Mesendoderm (in vitro differentiated cells): ENCODE results near the gene PSMB4.
"Not testable (repeated sequence)": the region's sequence is repeated elsewhere in the genome, so short reads cannot be mapped to it uniquely, and the experiment has no call there.

Experiments used
- DNase-seq: peaks from one replicate; pipeline ENCODE4 v3.0.0; 2013
- H2AK5ac ChIP-seq: 2 replicates; pipeline ENCODE4 v1.6.1; 2013; ENCODE audit warnings: low read length, inconsistent platforms
- H2BK120ac ChIP-seq: 2 replicates; pipeline ENCODE4 v1.6.1; 2013; ENCODE audit warnings: low read depth, mild to moderate bottlenecking, low read length, moderate library complexity, mixed read lengths
- H2BK15ac ChIP-seq: replicated peaks from 2 replicates; pipeline ENCODE4 v1.6.1; 2013; ENCODE audit warnings: low read depth, mild to moderate bottlenecking, moderate library complexity
- H2BK5ac ChIP-seq: 2 replicates; pipeline ENCODE4 v1.6.1; 2013; ENCODE audit warnings: low read length, inconsistent platforms
- H3K18ac ChIP-seq: 2 replicates; pipeline ENCODE4 v1.6.1; 2013; ENCODE audit warnings: mild to moderate bottlenecking, low read length, mixed read lengths
- H3K23ac ChIP-seq: one replicate; pipeline ENCODE4 v1.6.1; 2013; ENCODE audit warnings: low read length
- H3K27ac ChIP-seq: 2 replicates; pipeline ENCODE4 v1.5.1; 2013; ENCODE audit warnings: low read depth, mild to moderate bottlenecking, inconsistent platforms, low read length, moderate library complexity
- H3K27me3 ChIP-seq: 2 replicates; pipeline ENCODE4 v1.6.1; 2013; ENCODE audit warnings: low read length, control low read depth, mild to moderate bottlenecking, inconsistent platforms; ENCODE audit not compliant: insufficient read depth, poor library complexity
- H3K36me3 ChIP-seq: 2 replicates; pipeline ENCODE4 v1.6.1; 2013; ENCODE audit warnings: low read length, inconsistent platforms; ENCODE audit not compliant: control insufficient read depth, insufficient read depth
- H3K4ac ChIP-seq: one replicate; pipeline ENCODE4 v1.6.1; 2013; ENCODE audit warnings: low read depth, mild to moderate bottlenecking, low read length, moderate library complexity
- H3K4me1 ChIP-seq: 2 replicates; pipeline ENCODE4 v1.6.1; 2013; ENCODE audit warnings: low read depth, low read length, inconsistent platforms; ENCODE audit not compliant: control insufficient read depth
- H3K4me2 ChIP-seq: 2 replicates; pipeline ENCODE4 v1.6.1; 2013; ENCODE audit warnings: low read length
- H3K4me3 ChIP-seq: 2 replicates; pipeline ENCODE4 v1.5.1; 2013; ENCODE audit warnings: mild to moderate bottlenecking, low read length
- H3K56ac ChIP-seq: one replicate; pipeline ENCODE4 v1.6.1; 2013; ENCODE audit warnings: low read length
- H3K79me1 ChIP-seq: 2 replicates; pipeline ENCODE4 v1.6.1; 2013; ENCODE audit warnings: low read length, inconsistent platforms
- H3K79me2 ChIP-seq: 2 replicates; pipeline ENCODE4 v1.6.1; 2013; ENCODE audit warnings: mild to moderate bottlenecking, low read length; ENCODE audit not compliant: control insufficient read depth, insufficient read depth
- H3K9ac ChIP-seq: 2 replicates; pipeline ENCODE4 v1.6.1; 2013; ENCODE audit warnings: low read length, inconsistent platforms
- H4K5ac ChIP-seq: one replicate; pipeline ENCODE4 v1.6.1; 2013; ENCODE audit warnings: low read length
- H4K8ac ChIP-seq: one replicate; pipeline ENCODE4 v1.6.1; 2013; ENCODE audit warnings: low read depth, mild to moderate bottlenecking, control low read depth, low read length, moderate library complexity
- WGBS: extraction: QIAGEN DNeasy Blood & Tissue Kit; methylation state at CpG from one replicate; pipeline ENCODE4 v1.1.7; 2013; ENCODE audit warnings: low lambda C conversion rate, missing lambda C conversion rate; ENCODE audit not compliant: insufficient coverage; ENCODE audit errors: extremely low coverage; 5-methylcytosine and 5-hydroxymethylcytosine counted together

Gene PSMB4

GRCh38 chr1:151377150-151377884, 22.1 kb upstream of the PSMB4 start:
- no CpG with 5 or more reads among the region's 3 CpGs for WGBS
- no peak overlapping the region for H3K4ac ChIP-seq

GRCh38 chr1:151384584-151384983, 14.8 kb upstream of the PSMB4 start:
- H3K36me3 ChIP-seq, result no peaks in the 10 kb centered on the region
- no peak overlapping the region for H3K56ac ChIP-seq
- no peak overlapping the region for H3K9ac ChIP-seq
- H2BK5ac ChIP-seq, result no peak overlapping the region
- H3K79me1 ChIP-seq, result no peaks in the 10 kb centered on the region
- H4K8ac ChIP-seq, result no peak overlapping the region
- H3K4ac ChIP-seq, result no peak overlapping the region
- H3K27ac ChIP-seq, result no peak overlapping the region
- no peak overlapping the region for H2AK5ac ChIP-seq
- H3K4me1 ChIP-seq, result no peaks in the 10 kb centered on the region
- no peak overlapping the region for H3K4me3 ChIP-seq
- WGBS, result no CpG with 5 or more reads among the region's 3 CpGs
- no peak overlapping the region for H3K18ac ChIP-seq
- no peak for DNase-seq
- H3K27me3 ChIP-seq, result no peaks in the 10 kb centered on the region
- H2BK120ac ChIP-seq, result no peak overlapping the region
- H3K4me2 ChIP-seq, result no peak overlapping the region
- H2BK15ac ChIP-seq, result no peak overlapping the region
- H3K23ac ChIP-seq, result no peak overlapping the region
- H3K79me2 ChIP-seq, result no peaks in the 10 kb centered on the region
- H4K5ac ChIP-seq, result no peak overlapping the region

More at GRCh38 chr1:151377150-151377884, 22.1 kb upstream of the PSMB4 start:
- Histone ChIP-seq H3K27me3 (no peaks in the 10 kb centered on the region), H3K4me2 (no peak overlapping the region), H2AK5ac (no peak overlapping the region), H2BK15ac (no peak overlapping the region), H3K27ac (no peak overlapping the region), H2BK120ac (no peak overlapping the region), H3K23ac (no peak overlapping the region), H3K36me3 (no peaks in the 10 kb centered on the region), H3K9ac (no peak overlapping the region), H4K8ac (no peak overlapping the region), H3K18ac (no peak overlapping the region), H2BK5ac (no peak overlapping the region), H3K4me3 (no peak overlapping the region), H4K5ac (no peak overlapping the region), H3K79me1 (no peaks in the 10 kb centered on the region), H3K4me1 (no peaks in the 10 kb centered on the region), H3K79me2 (no peaks in the 10 kb centered on the region), H3K56ac (no peak overlapping the region)
- DNase-seq, result no peak

DNA sequence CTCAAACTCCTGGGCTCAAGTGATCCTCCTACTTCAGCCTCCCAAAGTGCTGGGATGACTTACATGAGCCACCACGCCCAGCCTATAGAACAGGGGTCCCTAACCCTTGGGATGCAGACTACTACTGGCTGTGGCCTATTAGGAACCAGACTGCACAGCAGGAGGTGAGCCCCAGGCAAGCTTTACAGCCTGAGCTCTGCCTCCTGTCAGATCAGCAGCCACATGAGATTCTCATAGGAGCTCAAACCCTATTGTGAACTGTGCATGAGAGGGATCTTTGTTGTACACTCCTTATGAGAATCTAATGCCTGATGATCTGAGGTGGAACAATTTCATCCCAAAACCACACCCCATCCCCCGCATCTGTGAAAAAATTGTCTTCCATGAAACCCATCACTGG, 13.4 kb upstream of the PSMB4 start:
- no peak overlapping the region for H3K23ac ChIP-seq
- H2BK120ac ChIP-seq, result no peak overlapping the region
- no peaks in the 10 kb centered on the region for H3K79me2 ChIP-seq
- H4K5ac ChIP-seq, result no peak overlapping the region
- no peak overlapping the region for H3K4me2 ChIP-seq
- DNase-seq, result no peak
- H3K18ac ChIP-seq, result no peak overlapping the region
- H3K27ac ChIP-seq, result no peak overlapping the region
- no CpG with 5 or more reads among the region's 2 CpGs for WGBS
- no peak overlapping the region for H3K9ac ChIP-seq
- no peak overlapping the region for H4K8ac ChIP-seq
- H3K27me3 ChIP-seq, result no peaks in the 10 kb centered on the region
- H2AK5ac ChIP-seq, result no peak overlapping the region
- no peak overlapping the region for H2BK5ac ChIP-seq
- H3K56ac ChIP-seq, result no peak overlapping the region
- no peak overlapping the region for H3K4ac ChIP-seq
- H3K4me3 ChIP-seq, result no peak overlapping the region
- no peaks in the 10 kb centered on the region for H3K79me1 ChIP-seq
- H3K4me1 ChIP-seq, result no peaks in the 10 kb centered on the region
- H3K36me3 ChIP-seq, result no peaks in the 10 kb centered on the region
- no peak overlapping the region for H2BK15ac ChIP-seq

GRCh38 chr1:151390221-151391078, 8.9 kb upstream of the PSMB4 start:
- not testable (repeated sequence) for H2BK120ac ChIP-seq, H3K4ac ChIP-seq, H2AK5ac ChIP-seq, H3K27me3 ChIP-seq, H4K5ac ChIP-seq, H2BK5ac ChIP-seq, H3K4me3 ChIP-seq, DNase-seq, H3K56ac ChIP-seq, H3K4me1 ChIP-seq, H3K18ac ChIP-seq, H3K36me3 ChIP-seq, H3K79me2 ChIP-seq, H3K79me1 ChIP-seq, H2BK15ac ChIP-seq, H3K4me2 ChIP-seq, H3K27ac ChIP-seq, H4K8ac ChIP-seq, H3K23ac ChIP-seq, H3K9ac ChIP-seq
- no CpG with 5 or more reads among the region's 22 CpGs for whole genome bisulfite sequencing

DNA sequence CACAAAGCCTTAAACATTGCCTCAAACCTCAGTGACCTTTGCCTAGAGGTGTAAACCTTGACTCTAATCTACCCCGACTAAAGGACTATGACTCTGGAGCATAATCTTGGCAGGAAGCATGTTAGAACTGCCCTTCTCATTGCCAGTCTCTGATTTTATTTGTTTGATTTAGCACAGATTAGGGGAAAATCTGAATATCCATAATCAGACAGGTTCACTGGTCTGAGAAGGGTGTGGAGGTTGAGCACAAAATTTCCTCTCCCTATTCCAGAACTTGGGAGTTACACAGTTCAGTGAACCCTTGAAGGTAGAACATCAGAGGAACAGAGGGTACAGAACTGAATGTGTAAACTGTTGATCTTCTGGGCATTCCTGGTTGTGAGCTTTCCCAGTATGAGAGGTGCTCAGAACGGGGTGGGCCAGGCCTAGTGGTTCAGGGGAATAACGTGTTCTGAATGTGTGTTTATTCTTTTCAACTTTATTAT, 8.3 kb upstream of the PSMB4 start:
- no peaks in the 10 kb centered on the region for H3K4me1 ChIP-seq
- no peak for DNase-seq
- H2BK5ac ChIP-seq, result no peak overlapping the region
- H4K5ac ChIP-seq, result no peak overlapping the region
- H2BK15ac ChIP-seq, result no peak overlapping the region
- H2AK5ac ChIP-seq, result no peak overlapping the region
- H3K79me1 ChIP-seq, result no peaks in the 10 kb centered on the region
- H3K9ac ChIP-seq, result no peak overlapping the region
- no peak overlapping the region for H3K56ac ChIP-seq
- H3K27ac ChIP-seq, result no peak overlapping the region
- H3K36me3 ChIP-seq, result no peaks in the 10 kb centered on the region
- no peaks in the 10 kb centered on the region for H3K27me3 ChIP-seq
- no CpG with 5 or more reads among the region's 3 CpGs for whole genome bisulfite sequencing
- no peak overlapping the region for H3K4me2 ChIP-seq
- H3K4me3 ChIP-seq, result no peak overlapping the region
- H3K18ac ChIP-seq, result no peak overlapping the region
- H3K79me2 ChIP-seq, result no peaks in the 10 kb centered on the region
- no peak overlapping the region for H4K8ac ChIP-seq
- no peak overlapping the region for H3K23ac ChIP-seq
- no peak overlapping the region for H2BK120ac ChIP-seq
- no peak overlapping the region for H3K4ac ChIP-seq
